Thoracic aorta (tissue), 2 donors: ENCODE measurements around the gene INMT. TPM values are rescaled to one million over a fixed set of nuclear protein-coding genes. Genes with fewer than 3 reads are reported as not detected.

ENCODE experiments used
- ATAC-seq: fragments of 150-250 bp; one replicate; pipeline ENCODE4 v1.8.0; 2017; ENCODE audit warnings: low read depth; ENCODE audit not compliant: insufficient number of reproducible peaks, low FRiP score
- DNase-seq: peaks from one replicate; pipeline ENCODE4 v3.0.0-alpha.2; 2020; ENCODE audit warnings: low spot score
- H3K27ac ChIP-seq, 2 donors: fragments of 200-600 bp; sonication (generic); 1 replicate in 1 of 2; 2 replicates in 1 of 2; pipeline ENCODE4 v1.5.1; 2016; ENCODE audit warnings: mild to moderate bottlenecking in 2 of 2, moderate library complexity in 2 of 2
- H3K27me3 ChIP-seq: fragments of 200-600 bp; sonication (generic); replicated peaks from 2 replicates; pipeline ENCODE4 v1.6.0; 2016; ENCODE audit warnings: mild to moderate bottlenecking; ENCODE audit not compliant: insufficient read depth
- H3K36me3 ChIP-seq: fragments of 200-600 bp; sonication (generic); one replicate; pipeline ENCODE4 v1.5.1; 2016
- H3K4me1 ChIP-seq, 2 donors: fragments of 200-600 bp; sonication (generic); 1 replicate in 1 of 2; 2 replicates in 1 of 2; pipeline versions ENCODE4 v1.5.1 to v1.6.0; 2016; ENCODE audit warnings: low read depth in 2 of 2, mild to moderate bottlenecking in 1 of 2; ENCODE audit not compliant: control insufficient read depth in 1 of 2
- H3K4me3 ChIP-seq: fragments of 200-600 bp; sonication (generic); 2 replicates; pipeline ENCODE4 v1.5.1; 2016; ENCODE audit warnings: mild to moderate bottlenecking
- H3K9me3 ChIP-seq: fragments of 200-600 bp; sonication (generic); 2 replicates; pipeline ENCODE4 v1.5.1; 2016
- CTCF ChIP-seq: fragments of 200-600 bp; sonication (generic); IDR thresholded peaks from one replicate; pipeline ENCODE4 v1.5.1; 2019; ENCODE audit warnings: antibody characterized with exemption
- total RNA-seq, 2 donors: library from RNA; depleted of rRNA; stranded (reverse); fragments of >200 nt; gene quantifications; one replicate each; pipeline versions ENCODE4 v1.1.0 to v1.2.3, GENCODE V29; 2016

INMT gene
- total RNA-seq, 2 donors from 2014 or later = 137 to 243 TPM

- Histone ChIP-seq H3K9me3 (no peaks in the 10 kb centered on the region), H3K4me3 (no peak overlapping the region), H3K36me3 (no peaks in the 10 kb centered on the region), H3K4me1 (no peaks in the 10 kb centered on the region), H3K27me3 (no peaks in the 10 kb centered on the region), H3K27ac (no peak overlapping the region)
- ATAC-seq (no peak), DNase-seq (no peak)
- no peak for TF ChIP-seq CTCF
Observed at GRCh38 chr7:30706316-30706715, 45.6 kb upstream of the INMT start.

GRCh38 chr7:30706908-30707307 lies 45.0 kb upstream of the INMT start:
- H3K27me3 ChIP-seq = no peaks in the 10 kb centered on the region
- H3K36me3 ChIP-seq = no peaks in the 10 kb centered on the region
- H3K4me3 ChIP-seq = no peak overlapping the region
- H3K4me1 ChIP-seq = no peaks in the 10 kb centered on the region
- no peak for ATAC-seq
- no peaks in the 10 kb centered on the region for H3K9me3 ChIP-seq
- no peak for DNase-seq
- H3K27ac ChIP-seq = no peak overlapping the region
- TF ChIP-seq CTCF = no peak

GRCh38 chr7:30707391-30708357 lies 44.3 kb upstream of the INMT start:
- TF ChIP-seq CTCF = no peak
- Histone ChIP-seq H3K27ac (no peak overlapping the region), H3K27me3 (no peaks in the 10 kb centered on the region), H3K9me3 (no peaks in the 10 kb centered on the region), H3K36me3 (no peaks in the 10 kb centered on the region), H3K4me3 (no peak overlapping the region), H3K4me1 (no peaks in the 10 kb centered on the region)
- DNase-seq = no peak
- ATAC-seq = no peak

- no peak overlapping the region for H3K27ac ChIP-seq
- no peaks in the 10 kb centered on the region for H3K4me1 ChIP-seq
- ATAC-seq = no peak
- DNase-seq = no peak
- TF ChIP-seq CTCF = no peak
- H3K27me3 ChIP-seq = no peaks in the 10 kb centered on the region
- H3K9me3 ChIP-seq = no peaks in the 10 kb centered on the region
- H3K4me3 ChIP-seq = no peak overlapping the region
- H3K36me3 ChIP-seq = no peaks in the 10 kb centered on the region
Observed at GRCh38 chr7:30708412-30708811, 43.5 kb upstream of the INMT start.

GRCh38 chr7:30708983-30709382 lies 43.0 kb upstream of the INMT start:
- no peak overlapping the region for H3K27ac ChIP-seq
- no peaks in the 10 kb centered on the region for H3K4me1 ChIP-seq
- no peaks in the 10 kb centered on the region for H3K9me3 ChIP-seq
- TF ChIP-seq CTCF = no peak
- DNase-seq (no peak), ATAC-seq (no peak)
- no peaks in the 10 kb centered on the region for H3K36me3 ChIP-seq
- no peak overlapping the region for H3K4me3 ChIP-seq
- no peaks in the 10 kb centered on the region for H3K27me3 ChIP-seq
